ENCODE results near the gene HINFP. TPM values are rescaled to one million over a fixed set of nuclear protein-coding genes. Genes with fewer than 3 reads are reported as not detected.
A peak's percentile ranks its signal among the peaks of the same experiment; 100 is the strongest.

The HINFP gene
- total and polyA plus RNA-seq, 9 of the 15 experiments (the other 6 are each of a cell fraction or from before 2014, with no cell fraction given), result 13.8 to 34.1 (median 22.5) TPM

GRCh38 chr11:119106564-119107537, 14.5 kb upstream of the HINFP start, which contains the start of gene C2CD2L (continued):
- TF ChIP-seq ZNF277 (CRISPR knock-in tag; IDR thresholded peaks at IDR 0.05; ENCODE audit: borderline replicate concordance) (no peak), DACH1 (IDR thresholded peaks at IDR 0.05; ENCODE audit: partially characterized antibody) (peak; percentile 6), IRF9 (tag; IDR thresholded peaks at IDR 0.05) (no peak), ZNF507 (tag; conservative IDR thresholded peaks at IDR 0.05) (no peak), E2F4 (CRISPR knock-in tag; IDR thresholded peaks at IDR 0.05; ENCODE audit: low read depth) (no peak), PREB (CRISPR knock-in tag; IDR thresholded peaks at IDR 0.05) (no peak), ATF6 (CRISPR knock-in tag; IDR thresholded peaks at IDR 0.05) (0 out of 2 replicates have a peak, but pooled peaks have one; percentile 56), KLF1 (tag; IDR thresholded peaks at IDR 0.05) (no peak), KAT8 (IDR thresholded peaks at IDR 0.05; ENCODE audit: low read depth) (no peak), MYNN (IDR thresholded peaks at IDR 0.05) (no peak), MYNN (CRISPR knock-in tag; IDR thresholded peaks at IDR 0.05) (no peak), CREB3L1 (IDR thresholded peaks at IDR 0.05; ENCODE audit: borderline replicate concordance, low read depth) (no peak), ZNF584 (CRISPR knock-in tag; IDR thresholded peaks at IDR 0.05; ENCODE audit: low read depth) (no peak), WHSC1 (IDR thresholded peaks at IDR 0.05; ENCODE audit: low read length) (no peak), ZNF354B (CRISPR knock-in tag; IDR thresholded peaks at IDR 0.05) (no peak), CSDE1 (IDR thresholded peaks at IDR 0.05) (no peak), NFYB (IDR thresholded peaks at IDR 0.05; ENCODE audit: extremely low read depth, insufficient read length) (no peak), ZNF224 (CRISPR knock-in tag; IDR thresholded peaks at IDR 0.05) (no peak), SMAD2 (IDR thresholded peaks at IDR 0.05; ENCODE audit: low read depth, low read length) (no peak), C11orf30 (IDR thresholded peaks at IDR 0.05; ENCODE audit: low read depth) (no peak)
